H1 (cell line): ENCODE data around the gene LCA5L. TPM values are rescaled to one million over a fixed set of nuclear protein-coding genes. Genes with fewer than 3 reads are reported as not detected.

Experiments used
- SIN3A ChIP-seq, 2 experiments: IDR thresholded peaks in 1 of 2; conservative IDR thresholded peaks in 1 of 2; 2 replicates each; pipeline ENCODE4 v1.6.1; 2011 to 2012; ENCODE audit warnings: low read length in 2 of 2, improper control_type of control experiment in 1 of 2, low read depth in 1 of 2, mild to moderate bottlenecking in 1 of 2
- polyA plus RNA-seq, 7 experiments: library from polyadenylated mRNA; depleted of rRNA in 3 of 7; stranded (reverse) in 5 of 7; unstranded in 2 of 7; fragments of >200 nt in 5 of 7; fragments of 200-250 nt in 2 of 7; gene quantifications; 1 replicate in 5 of 7; 2 replicates in 1 of 7; 4 replicates in 1 of 7; pipeline versions ENCODE4 v1.2.1 to v1.2.3, GENCODE V29; 2011 to 2013; ENCODE audit warnings: missing spikeins in 2 of 7, mixed read lengths in 2 of 7
- total RNA-seq: library from RNA; stranded (reverse); fragmentation: NEBNext Ultra II Directional; extraction: Animal tissue kit (Norgen Biotek cat#: 25700); gene quantifications from 2 replicates; pipeline ENCODE4 v1.2.1, GENCODE V29; 2021

LCA5L gene
- total and polyA plus RNA-seq, 2 of the 8 experiments (the other 6 are each of a cell fraction or from before 2014, with no cell fraction given) = 0.11 to 0.84 TPM

- TF ChIP-seq SIN3A (conservative IDR thresholded peaks at IDR 0.05 in 1 of 2, IDR thresholded peaks at IDR 0.05 in 1 of 2; ENCODE audit: low read depth in 1 of 2, low read length in 2 of 2) = peak; percentile 80 to 87; a peak in 2 of 4 replicates
- TF ChIP-seq, all 59 proteins: peak for 14
Observed at GRCh38 chr21:39445321-39446269, at the start of gene LCA5L (continued).
